ENCODE measurements around the gene PRKG1.

- TF ChIP-seq TAF1 (IDR thresholded peaks at IDR 0.05; ENCODE audit: borderline replicate concordance, insufficient read depth, low read length) (no peak), SIN3A (IDR thresholded peaks at IDR 0.05; ENCODE audit: borderline replicate concordance, insufficient read depth, low read length) (no peak)
Observed at GRCh38 chr10:52258799-52259425, 1184.6 kb downstream of the PRKG1 start.
